Measurements from ENCODE around the gene PDE4C. TPM values are rescaled to one million over a fixed set of nuclear protein-coding genes. Genes with fewer than 3 reads are reported as not detected.
A peak's percentile ranks its signal among the peaks of the same experiment; 100 is the strongest.

The PDE4C gene
- total and polyA plus RNA-seq, 9 of the 15 experiments (the other 6 are each of a cell fraction or from before 2014, with no cell fraction given), result 0.04 to 0.91 (median 0.20) TPM; not detected in 1

- TF ChIP-seq MXD1 (CRISPR knock-in tag; IDR thresholded peaks at IDR 0.05; ENCODE audit: borderline replicate concordance, poor library complexity, severe bottlenecking), result no peak
- TF ChIP-seq TRIM28 (IDR thresholded peaks at IDR 0.05), result no peak
- no peak for TF ChIP-seq ZNF398 (CRISPR knock-in tag; IDR thresholded peaks at IDR 0.05)
- TF ChIP-seq HDGF (IDR thresholded peaks at IDR 0.05), result no peak
- no peak for TF ChIP-seq U2AF1 (optimal IDR thresholded peaks at IDR 0.05; ENCODE audit: low read depth, low read length)
- no peak; a peak in 1 of 4 replicates for TF ChIP-seq SIN3A (IDR thresholded peaks at IDR 0.05; ENCODE audit: borderline replicate concordance in 2 of 2, control insufficient read depth in 1 of 2, low read depth in 2 of 2, low read length in 2 of 2)
- peak; percentile 78; the same call in 1 of the 2 replicates for TF ChIP-seq ZNF592 (IDR thresholded peaks at IDR 0.05)
- no peak for TF ChIP-seq SIX5 (IDR thresholded peaks at IDR 0.05; ENCODE audit: borderline replicate concordance in 1 of 2, insufficient read depth in 1 of 2, low read depth in 1 of 2, low read length in 2 of 2)
- TF ChIP-seq NCOA2 (IDR thresholded peaks at IDR 0.05; ENCODE audit: partially characterized antibody in 2 of 2), result no peak
- no peak for TF ChIP-seq MLLT1 (IDR thresholded peaks at IDR 0.05)
- peak in 1 of 2 experiments; percentile 92; a peak in 3 of 4 replicates for TF ChIP-seq UBTF (IDR thresholded peaks at IDR 0.05; ENCODE audit: borderline replicate concordance in 1 of 2, low read depth in 2 of 2, low read length in 2 of 2)
- TF ChIP-seq MAFF (IDR thresholded peaks at IDR 0.05; ENCODE audit: low read length), result no peak
- no peak for TF ChIP-seq ZNF444 (CRISPR knock-in tag; IDR thresholded peaks at IDR 0.05)
- TF ChIP-seq DNMT1 (IDR thresholded peaks at IDR 0.05), result no peak
These were observed 48.6 kb upstream of the PDE4C start (continued) for GRCh38 chr19:18274781-18275356.
